Endothelial cell (in vitro differentiated cells): ENCODE data around the gene DESI2. TPM values are rescaled to one million over a fixed set of nuclear protein-coding genes. Genes with fewer than 3 reads are reported as not detected.

ENCODE experiments used
- DNase-seq: peaks from one replicate; pipeline ENCODE4 v3.0.0; 2021; ENCODE audit warnings: low spot score
- H3K27ac Mint-ChIP-seq: one replicate; pipeline ENCODE4 v1.8.0; 2021; ENCODE audit warnings: mixed read lengths, inconsistent platforms; ENCODE audit not compliant: unreplicated experiment
- H3K27me3 Mint-ChIP-seq: one replicate; pipeline ENCODE4 v1.8.0; 2021; ENCODE audit warnings: mild to moderate bottlenecking, moderate library complexity, mixed read lengths, inconsistent platforms; ENCODE audit not compliant: unreplicated experiment
- H3K36me3 Mint-ChIP-seq: one replicate; pipeline ENCODE4 v1.8.0; 2021; ENCODE audit warnings: mild to moderate bottlenecking, low read depth, mixed read lengths, inconsistent platforms; ENCODE audit not compliant: unreplicated experiment
- H3K4me1 Mint-ChIP-seq: one replicate; pipeline ENCODE4 v1.8.0; 2021; ENCODE audit warnings: mild to moderate bottlenecking, mixed read lengths, inconsistent platforms; ENCODE audit not compliant: unreplicated experiment
- H3K4me3 Mint-ChIP-seq: one replicate; pipeline ENCODE4 v1.8.0; 2021; ENCODE audit warnings: mild to moderate bottlenecking, mixed read lengths, inconsistent platforms; ENCODE audit not compliant: unreplicated experiment
- H3K9me3 Mint-ChIP-seq: one replicate; pipeline ENCODE4 v1.8.0; 2021; ENCODE audit warnings: mixed read lengths, inconsistent platforms; ENCODE audit not compliant: unreplicated experiment
- CTCF ChIP-seq: fragments of 200-600 bp; sonication (generic); IDR thresholded peaks from one replicate; pipeline ENCODE4 v1.5.0; 2021; ENCODE audit warnings: antibody characterized with exemption; ENCODE audit not compliant: unreplicated experiment
- total RNA-seq: library from RNA; stranded (reverse); fragmentation: NEBNext Ultra II Directional; extraction: Animal tissue kit (Norgen Biotek cat#: 25700); gene quantifications from one replicate; pipeline ENCODE4 v1.2.1, GENCODE V29; 2021; ENCODE audit not compliant: unreplicated experiment

The DESI2 gene
- total RNA-seq, 1 donor from 2014 or later = 52.5 TPM

- no peak overlapping the region for H3K27ac Mint-ChIP-seq
- H3K27me3 Mint-ChIP-seq = no peaks in the 10 kb centered on the region
- peaks cover 16% of the 10 kb centered on the region for H3K36me3 Mint-ChIP-seq
- DNase-seq = peak; percentile 40
- peaks cover 32% of the 10 kb centered on the region for H3K4me1 Mint-ChIP-seq
- no peaks in the 10 kb centered on the region for H3K9me3 Mint-ChIP-seq
- H3K4me3 Mint-ChIP-seq = no peak overlapping the region
- no peak for TF ChIP-seq CTCF
These were observed 647 bp downstream of the DESI2 start for GRCh38 chr1:244653439-244654107.

DNA sequence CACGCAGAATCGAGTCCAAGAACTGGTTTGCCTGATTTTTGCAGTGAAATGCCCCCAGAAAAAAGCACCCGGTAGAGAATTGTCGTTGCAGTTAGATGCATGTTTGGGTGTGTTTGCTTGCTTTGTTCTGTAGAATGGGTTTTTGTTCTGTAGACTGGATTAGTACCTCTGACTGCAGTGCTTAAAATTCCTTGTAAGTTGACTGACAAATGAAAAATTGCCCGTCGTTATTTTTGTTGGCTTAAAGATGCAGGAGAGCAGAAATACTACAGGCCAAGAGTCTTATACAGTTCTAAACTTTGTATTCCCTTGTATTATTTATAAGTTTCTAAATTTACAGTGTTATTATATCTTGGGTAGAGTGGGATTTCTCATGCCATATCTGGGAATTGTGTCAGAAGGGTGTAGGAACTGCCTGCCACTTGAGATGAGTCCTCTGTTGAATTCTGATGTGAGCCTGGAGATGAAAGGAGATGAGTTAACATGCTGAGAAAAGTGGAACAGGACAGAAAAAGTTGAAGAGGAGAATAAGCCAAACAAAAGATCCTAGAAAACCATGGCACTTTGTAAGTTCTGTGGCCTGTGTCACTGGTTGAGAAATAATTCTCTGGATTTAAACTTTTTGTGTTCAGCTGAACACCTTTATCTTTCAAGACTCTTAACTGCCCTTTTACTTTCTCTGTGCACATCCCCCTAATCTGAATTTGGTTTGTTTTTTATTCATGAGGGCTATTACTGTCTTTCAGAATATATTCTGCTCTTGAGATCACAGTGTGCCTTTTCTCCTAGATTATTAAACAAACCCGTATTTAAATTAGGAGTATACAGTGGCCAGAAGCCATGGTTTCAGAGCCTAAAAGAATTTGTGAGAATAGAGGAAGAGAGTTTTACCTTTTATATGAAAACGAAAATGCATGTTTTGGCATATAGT is 1.4 kb downstream of the DESI2 start:
- TF ChIP-seq CTCF = no peak
- H3K4me3 Mint-ChIP-seq = no peak overlapping the region
- DNase-seq = no peak
- H3K4me1 Mint-ChIP-seq = peaks cover 32% of the 10 kb centered on the region
- H3K9me3 Mint-ChIP-seq = no peaks in the 10 kb centered on the region
- H3K27me3 Mint-ChIP-seq = no peaks in the 10 kb centered on the region
- peaks cover 20% of the 10 kb centered on the region for H3K36me3 Mint-ChIP-seq
- H3K27ac Mint-ChIP-seq = no peak overlapping the region

- DNase-seq = no peak
- TF ChIP-seq CTCF = no peak
- peaks cover 21% of the 10 kb centered on the region for H3K36me3 Mint-ChIP-seq
- no peaks in the 10 kb centered on the region for H3K9me3 Mint-ChIP-seq
- no peak overlapping the region for H3K4me3 Mint-ChIP-seq
- no peak overlapping the region for H3K27ac Mint-ChIP-seq
- H3K27me3 Mint-ChIP-seq = no peaks in the 10 kb centered on the region
- peaks cover 32% of the 10 kb centered on the region for H3K4me1 Mint-ChIP-seq
These were observed 2.3 kb downstream of the DESI2 start for GRCh38 chr1:244655186-244655585.

- H3K9me3 Mint-ChIP-seq = no peaks in the 10 kb centered on the region
- H3K4me1 Mint-ChIP-seq = peaks cover 25% of the 10 kb centered on the region
- H3K36me3 Mint-ChIP-seq = peaks cover 30% of the 10 kb centered on the region
- no peaks in the 10 kb centered on the region for H3K27me3 Mint-ChIP-seq
- no peak for TF ChIP-seq CTCF
- H3K27ac Mint-ChIP-seq = peak overlapping the region; percentile 14
- no peak for DNase-seq
- H3K4me3 Mint-ChIP-seq = peak overlapping the region; percentile 30
These were observed 4.5 kb downstream of the DESI2 start for GRCh38 chr1:244657421-244657820.

GRCh38 chr1:244659694-244660093 is 6.8 kb downstream of the DESI2 start:
- Mint-ChIP-seq H3K9me3 (no peaks in the 10 kb centered on the region), H3K36me3 (peaks cover 34% of the 10 kb centered on the region), H3K27me3 (no peaks in the 10 kb centered on the region), H3K4me1 (peaks cover 24% of the 10 kb centered on the region), H3K27ac (no peak overlapping the region), H3K4me3 (no peak overlapping the region)
- no peak for TF ChIP-seq CTCF
- no peak for DNase-seq
